HepG2 (cell line): Measurements from ENCODE around the gene FAM149A.

Experiments used
- EP300 ChIP-seq, 3 experiments: sonication (generic) in 1 of 3; formaldehyde crosslinking in 1 of 3; IDR thresholded peaks; 2 replicates each; pipeline versions ENCODE4 v1.5.1 to v1.6.1; 2011 to 2020; ENCODE audit warnings: low read depth in 2 of 3, low read length in 2 of 3, borderline replicate concordance in 1 of 3, improper control_type of control experiment in 1 of 3, mild to moderate bottlenecking in 1 of 3, missing genetic modification reagents in 1 of 3, moderate library complexity in 1 of 3
- FOXK2 ChIP-seq: fragments of 450-650 bp; IDR thresholded peaks from 2 replicates; pipeline ENCODE4 v1.6.1; 2016
- POLR2AphosphoS2 ChIP-seq: IDR thresholded peaks from 2 replicates; pipeline ENCODE4 v1.6.1; 2011; ENCODE audit warnings: low read depth, low read length, improper control_type of control experiment
- TF ChIP-seq, protein P1 (sequence below): IDR thresholded peaks from 2 replicates; pipeline ENCODE4 v1.6.1; 2016; ENCODE audit warnings: low read depth, control low read depth

- no peak for TF ChIP-seq EP300 (IDR thresholded peaks at IDR 0.05; ENCODE audit: low read depth in 2 of 2, low read length in 2 of 2)
- no peak for TF ChIP-seq EP300 (CRISPR knock-in tag; IDR thresholded peaks at IDR 0.05; ENCODE audit: borderline replicate concordance)
- TF ChIP-seq POLR2AphosphoS2 = no peak
- no peak for TF ChIP-seq FOXK2
- TF ChIP-seq, protein P1, sequence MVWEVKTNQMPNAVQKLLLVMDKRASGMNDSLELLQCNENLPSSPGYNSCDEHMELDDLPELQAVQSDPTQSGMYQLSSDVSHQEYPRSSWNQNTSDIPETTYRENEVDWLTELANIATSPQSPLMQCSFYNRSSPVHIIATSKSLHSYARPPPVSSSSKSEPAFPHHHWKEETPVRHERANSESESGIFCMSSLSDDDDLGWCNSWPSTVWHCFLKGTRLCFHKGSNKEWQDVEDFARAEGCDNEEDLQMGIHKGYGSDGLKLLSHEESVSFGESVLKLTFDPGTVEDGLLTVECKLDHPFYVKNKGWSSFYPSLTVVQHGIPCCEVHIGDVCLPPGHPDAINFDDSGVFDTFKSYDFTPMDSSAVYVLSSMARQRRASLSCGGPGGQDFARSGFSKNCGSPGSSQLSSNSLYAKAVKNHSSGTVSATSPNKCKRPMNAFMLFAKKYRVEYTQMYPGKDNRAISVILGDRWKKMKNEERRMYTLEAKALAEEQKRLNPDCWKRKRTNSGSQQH (CRISPR knock-in tag) = no peak
Observed at GRCh38 chr4:186134861-186135260, 30.4 kb downstream of the FAM149A start.
